Esophagus muscularis mucosa (tissue), 3 donors: Measurements from ENCODE around the gene BCKDHB.

Source experiments
- CTCF ChIP-seq, 3 experiments: fragments of 200-600 bp in 2 of 3; fragments of 450-650 bp in 1 of 3; sonication (generic) in 2 of 3; IDR thresholded peaks; one replicate each; pipeline ENCODE4 v1.5.1; 2017 to 2019; ENCODE audit warnings: antibody characterized with exemption in 3 of 3, mild to moderate bottlenecking in 2 of 3, moderate library complexity in 1 of 3
- POLR2A ChIP-seq: fragments of 450-650 bp; IDR thresholded peaks from one replicate; pipeline ENCODE4 v1.6.1; 2017; ENCODE audit warnings: antibody characterized with exemption, moderate library complexity, mild to moderate bottlenecking, low read depth

- TF ChIP-seq CTCF (IDR thresholded peaks at IDR 0.05) (no peak), POLR2A (no peak)
Measured at GRCh38 chr6:80091506-80091905, 15.0 kb upstream of the BCKDHB start.
